ENCODE data around the gene PGM2.

The PGM2 gene

GRCh38 chr4:37893164-37893563, 66.7 kb downstream of the PGM2 start:
- Histone ChIP-seq H3K27me3 (replicated peaks; ENCODE audit: insufficient read depth, low read length) (no peaks in the 10 kb centered on the region), H3K4me3 (ENCODE audit: low read length) (no peak overlapping the region), H2AFZ (ENCODE audit: low read length) (no peak overlapping the region)

DNA sequence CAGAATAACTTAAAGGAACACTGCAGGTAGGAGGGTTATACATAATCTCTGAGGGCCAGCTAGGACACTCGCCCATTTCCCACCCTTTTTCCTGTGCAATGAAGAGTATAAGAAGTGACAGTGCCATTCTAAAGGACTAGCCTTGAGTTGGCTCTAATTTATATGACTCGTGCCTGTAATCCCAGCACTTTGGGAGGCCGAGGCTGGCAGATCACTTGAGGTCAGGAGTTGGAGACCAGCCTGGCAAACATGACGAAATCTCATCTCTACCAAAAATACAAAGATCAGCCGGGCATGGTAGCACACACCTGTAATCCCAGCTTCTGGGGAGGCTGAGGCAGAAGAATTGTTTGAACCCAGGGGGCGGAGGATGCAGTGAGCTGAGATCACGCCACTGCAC, 68.8 kb downstream of the PGM2 start:
- Histone ChIP-seq H3K79me2 (ENCODE audit: low read length) (peaks cover 79% of the 10 kb centered on the region), H3K36me3 (replicated peaks; ENCODE audit: insufficient read depth, low read length) (no peaks in the 10 kb centered on the region), H3K4me3 (ENCODE audit: low read length) (no peak overlapping the region), H3K9me2 (replicated peaks; ENCODE audit: insufficient read depth, low read length) (no peaks in the 10 kb centered on the region), H3K9me3 (replicated peaks; ENCODE audit: insufficient read depth, low read length) (no peaks in the 10 kb centered on the region), H3K27ac (ENCODE audit: low read length) (no peak overlapping the region), H3K27me3 (replicated peaks; ENCODE audit: insufficient read depth, low read length) (no peaks in the 10 kb centered on the region), H3K9ac (ENCODE audit: low read length) (no peak overlapping the region), H3K4me1 (ENCODE audit: low read length) (peaks cover 12% of the 10 kb centered on the region), H3K4me2 (ENCODE audit: low read depth, low read length) (no peak overlapping the region), H2AFZ (ENCODE audit: low read length) (no peak overlapping the region), H4K20me1 (ENCODE audit: insufficient read depth, low read length) (no peaks in the 10 kb centered on the region), H3F3A (ENCODE audit: insufficient read depth, low read length) (peaks cover 11% of the 10 kb centered on the region)
- no peak for DNase-seq
- TF ChIP-seq EZH2 (optimal IDR thresholded peaks at IDR 0.05; ENCODE audit: low read depth, low read length) (no peak), EZH2phosphoT487 (IDR thresholded peaks at IDR 0.05; ENCODE audit: low read length) (no peak)
- TF ChIP-seq, protein P1, sequence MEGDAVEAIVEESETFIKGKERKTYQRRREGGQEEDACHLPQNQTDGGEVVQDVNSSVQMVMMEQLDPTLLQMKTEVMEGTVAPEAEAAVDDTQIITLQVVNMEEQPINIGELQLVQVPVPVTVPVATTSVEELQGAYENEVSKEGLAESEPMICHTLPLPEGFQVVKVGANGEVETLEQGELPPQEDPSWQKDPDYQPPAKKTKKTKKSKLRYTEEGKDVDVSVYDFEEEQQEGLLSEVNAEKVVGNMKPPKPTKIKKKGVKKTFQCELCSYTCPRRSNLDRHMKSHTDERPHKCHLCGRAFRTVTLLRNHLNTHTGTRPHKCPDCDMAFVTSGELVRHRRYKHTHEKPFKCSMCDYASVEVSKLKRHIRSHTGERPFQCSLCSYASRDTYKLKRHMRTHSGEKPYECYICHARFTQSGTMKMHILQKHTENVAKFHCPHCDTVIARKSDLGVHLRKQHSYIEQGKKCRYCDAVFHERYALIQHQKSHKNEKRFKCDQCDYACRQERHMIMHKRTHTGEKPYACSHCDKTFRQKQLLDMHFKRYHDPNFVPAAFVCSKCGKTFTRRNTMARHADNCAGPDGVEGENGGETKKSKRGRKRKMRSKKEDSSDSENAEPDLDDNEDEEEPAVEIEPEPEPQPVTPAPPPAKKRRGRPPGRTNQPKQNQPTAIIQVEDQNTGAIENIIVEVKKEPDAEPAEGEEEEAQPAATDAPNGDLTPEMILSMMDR (IDR thresholded peaks at IDR 0.05; ENCODE audit: low read length): no peak

More at GRCh38 chr4:37893164-37893563, 66.7 kb downstream of the PGM2 start:
- Histone ChIP-seq H3F3A (ENCODE audit: insufficient read depth, low read length) (peaks cover 21% of the 10 kb centered on the region), H4K20me1 (ENCODE audit: insufficient read depth, low read length) (no peaks in the 10 kb centered on the region), H3K4me2 (ENCODE audit: low read depth, low read length) (peak overlapping the region; percentile 65; the same call in 1 of the 2 replicates), H3K9ac (ENCODE audit: low read length) (no peak overlapping the region), H3K27ac (ENCODE audit: low read length) (no peak overlapping the region), H3K9me2 (replicated peaks; ENCODE audit: insufficient read depth, low read length) (no peaks in the 10 kb centered on the region), H3K4me1 (ENCODE audit: low read length) (peaks cover 12% of the 10 kb centered on the region), H3K36me3 (replicated peaks; ENCODE audit: insufficient read depth, low read length) (no peaks in the 10 kb centered on the region), H3K79me2 (ENCODE audit: low read length) (peaks cover 62% of the 10 kb centered on the region), H3K9me3 (replicated peaks; ENCODE audit: insufficient read depth, low read length) (no peaks in the 10 kb centered on the region)
- TF ChIP-seq EZH2phosphoT487 (IDR thresholded peaks at IDR 0.05; ENCODE audit: low read length) (no peak), EZH2 (optimal IDR thresholded peaks at IDR 0.05; ENCODE audit: low read depth, low read length) (no peak)
- TF ChIP-seq, protein P1 (IDR thresholded peaks at IDR 0.05; ENCODE audit: low read length): no peak
- DNase-seq: no peak

GRCh38 chr4:37896206-37896860, 69.8 kb downstream of the PGM2 start:
- peaks cover 12% of the 10 kb centered on the region for H3K4me1 ChIP-seq (ENCODE audit: low read length)
- H3K9ac ChIP-seq (ENCODE audit: low read length): no peak overlapping the region
- H3K9me2 ChIP-seq (replicated peaks; ENCODE audit: insufficient read depth, low read length): no peaks in the 10 kb centered on the region
- no peaks in the 10 kb centered on the region for H4K20me1 ChIP-seq (ENCODE audit: insufficient read depth, low read length)
- H3K36me3 ChIP-seq (replicated peaks; ENCODE audit: insufficient read depth, low read length): no peaks in the 10 kb centered on the region
- peaks cover 11% of the 10 kb centered on the region for H3F3A ChIP-seq (ENCODE audit: insufficient read depth, low read length)
- no peak overlapping the region for H3K4me3 ChIP-seq (ENCODE audit: low read length)
- no peak for TF ChIP-seq EZH2 (optimal IDR thresholded peaks at IDR 0.05; ENCODE audit: low read depth, low read length)
- no peak for TF ChIP-seq EZH2phosphoT487 (IDR thresholded peaks at IDR 0.05; ENCODE audit: low read length)
- TF ChIP-seq, protein P1 (IDR thresholded peaks at IDR 0.05; ENCODE audit: low read length): no peak
- no peak overlapping the region for H3K4me2 ChIP-seq (ENCODE audit: low read depth, low read length)
- no peak for DNase-seq
- H3K79me2 ChIP-seq (ENCODE audit: low read length): peaks cover 81% of the 10 kb centered on the region
- no peak overlapping the region for H2AFZ ChIP-seq (ENCODE audit: low read length)
- no peaks in the 10 kb centered on the region for H3K27me3 ChIP-seq (replicated peaks; ENCODE audit: insufficient read depth, low read length)
- no peak overlapping the region for H3K27ac ChIP-seq (ENCODE audit: low read length)
- no peaks in the 10 kb centered on the region for H3K9me3 ChIP-seq (replicated peaks; ENCODE audit: insufficient read depth, low read length)

Measured in MM.1S (cell line).